HepG2 (cell line): ENCODE data around the gene KLHDC4. TPM values are rescaled to one million over a fixed set of nuclear protein-coding genes. Genes with fewer than 3 reads are reported as not detected.
A peak's percentile ranks its signal among the peaks of the same experiment; 100 is the strongest.

Experiments
- ATAC-seq: fragments of 200-7000 bp; cut with Tn5 transposase; 3 replicates; pipeline ENCODE4 v1.9.1; 2020; ENCODE audit warnings: mild to moderate bottlenecking, moderate library complexity
- BruUV-seq: library from RNA; stranded (reverse); fragments of 400-500 nt; replicated peaks from 2 replicates; lab custom pipeline; 2021; lab: Mats Ljungman, UMichigan
- CTCF ChIA-PET: fragments of 300-600 bp; formaldehyde crosslinking; extraction: SDS; loops from one replicate; lab custom pipeline; 2021; ENCODE audit warnings: low total read pairs, inconsistent platforms, low intra/inter-chr PET ratio; lab: Yijun Ruan, JAX
- POLR2A ChIA-PET: fragments of 350-600 bp; sonication (Branson Sonifier 250); formaldehyde crosslinking; loops from one replicate; lab custom pipeline; 2020; ENCODE audit warnings: antibody characterized with exemption, inconsistent platforms; lab: Yijun Ruan, JAX
- DNase-seq: peaks from one replicate; pipeline ENCODE4 v3.0.0-alpha.2; 2015; ENCODE audit warnings: low spot score
- FAIRE-seq: peaks from 3 replicates; lab custom pipeline; 2011; peaks lifted over from hg19 to GRCh38; lab: Jason Lieb, UNC
- H2AFZ ChIP-seq: one replicate; pipeline ENCODE4 v1.6.1; 2011; ENCODE audit warnings: low read length, inconsistent platforms
- H3K27ac ChIP-seq: fragments of 300-600 bp; 3 replicates; pipeline ENCODE4 v1.8.0; 2011; ENCODE audit warnings: mixed run types, mild to moderate bottlenecking, mixed read lengths, low read length, inconsistent platforms; ENCODE audit not compliant: insufficient read depth; ENCODE audit errors: extremely low read length
- H3K27me3 ChIP-seq, 2 experiments: fragments of 200-600 bp in 1 of 2; 2 replicates in 1 of 2; 3 replicates in 1 of 2; pipeline versions ENCODE4 v1.6.0 to v1.8.0; 2011; ENCODE audit warnings: low read length in 2 of 2, mild to moderate bottlenecking in 2 of 2, moderate library complexity in 2 of 2, inconsistent platforms in 1 of 2; ENCODE audit not compliant: insufficient read depth in 2 of 2, control insufficient read depth in 1 of 2
- H3K36me3 ChIP-seq, 2 experiments: fragments of 200-600 bp in 1 of 2; replicated peaks in 1 of 2; 2 replicates in 1 of 2; 3 replicates in 1 of 2; pipeline versions ENCODE4 v1.5.1 to v1.8.0; 2011; ENCODE audit warnings: low read length in 2 of 2, inconsistent platforms in 1 of 2; ENCODE audit not compliant: insufficient read depth in 2 of 2, control insufficient read depth in 1 of 2
- H3K4me1 ChIP-seq: 2 replicates; pipeline ENCODE4 v1.5.1; 2012; ENCODE audit warnings: low read length, inconsistent platforms; ENCODE audit not compliant: insufficient read depth
- H3K4me2 ChIP-seq: 2 replicates; pipeline ENCODE4 v1.6.0; 2011; ENCODE audit warnings: low read depth, low read length, inconsistent platforms
- H3K4me3 ChIP-seq, 3 experiments: fragments of 200-600 bp in 1 of 3; sonication (generic), shearing (Covaris generic) in 1 of 3; replicated peaks in 1 of 3; 2 replicates each; pipeline ENCODE4 v1.5.1; 2011 to 2016; ENCODE audit warnings: low read length in 3 of 3, inconsistent platforms in 2 of 3, low read depth in 2 of 3, mild to moderate bottlenecking in 2 of 3, control low read depth in 1 of 3, mixed read lengths in 1 of 3; ENCODE audit not compliant: insufficient read depth in 1 of 3
- H3K79me2 ChIP-seq: one replicate; pipeline ENCODE4 v1.6.1; 2011; ENCODE audit warnings: low read length, inconsistent platforms; ENCODE audit not compliant: insufficient read depth
- H3K9ac ChIP-seq: 2 replicates; pipeline ENCODE4 v1.6.0; 2011; ENCODE audit warnings: mild to moderate bottlenecking, low read depth, low read length, inconsistent platforms; ENCODE audit not compliant: insufficient read depth
- H3K9me3 ChIP-seq: 2 replicates; pipeline ENCODE4 v1.5.1; 2012; ENCODE audit warnings: mild to moderate bottlenecking, low read length
- H4K20me1 ChIP-seq: 2 replicates; pipeline ENCODE4 v1.6.0; 2011; ENCODE audit warnings: inconsistent platforms, mild to moderate bottlenecking, low read length, moderate library complexity; ENCODE audit not compliant: insufficient read depth
- CENPT ChIP-seq: sonication (generic); formaldehyde crosslinking; IDR thresholded peaks from 2 replicates; pipeline ENCODE4 v1.8.0; 2022; ENCODE audit warnings: low read depth, mild to moderate bottlenecking, moderate library complexity, missing genetic modification reagents
- HMG20B ChIP-seq: conservative IDR thresholded peaks from 2 replicates; pipeline ENCODE4 v1.6.1; 2016; ENCODE audit warnings: missing genetic modification reagents, missing compliant biosample characterization
- NPAS2 ChIP-seq: sonication (generic); formaldehyde crosslinking; IDR thresholded peaks from 2 replicates; pipeline ENCODE4 v1.8.0; 2022; ENCODE audit warnings: mild to moderate bottlenecking, missing genetic modification reagents, borderline replicate concordance
- PTBP1 ChIP-seq: fragments of 200-400 bp; formaldehyde crosslinking; IDR thresholded peaks from 2 replicates; pipeline ENCODE4 v1.6.1; 2018; ENCODE audit warnings: low read length, low read depth; ENCODE audit not compliant: poor library complexity, severe bottlenecking
- SP5 ChIP-seq: IDR thresholded peaks from 2 replicates; pipeline ENCODE4 v1.6.1; 2016; ENCODE audit warnings: low read depth, borderline replicate concordance
- SRY ChIP-seq: sonication (generic); formaldehyde crosslinking; IDR thresholded peaks from 2 replicates; pipeline ENCODE4 v1.8.0; 2022; ENCODE audit warnings: mild to moderate bottlenecking, missing genetic modification reagents
- ZNF331 ChIP-seq: sonication (generic); formaldehyde crosslinking; IDR thresholded peaks from 2 replicates; pipeline ENCODE4 v1.4.0; 2020; ENCODE audit warnings: missing genetic modification reagents
- ZNF501 ChIP-seq: sonication (generic); formaldehyde crosslinking; IDR thresholded peaks from 2 replicates; pipeline ENCODE4 v1.5.1; 2020; ENCODE audit warnings: mild to moderate bottlenecking, moderate library complexity, missing genetic modification reagents
- ZNF598 ChIP-seq: sonication (generic); formaldehyde crosslinking; IDR thresholded peaks from 2 replicates; pipeline ENCODE4 v1.5.1; 2020; ENCODE audit warnings: mild to moderate bottlenecking, missing genetic modification reagents, borderline replicate concordance
- ZNF879 ChIP-seq: sonication (generic); formaldehyde crosslinking; IDR thresholded peaks from 2 replicates; pipeline ENCODE4 v1.8.1; 2023; ENCODE audit warnings: missing genetic modification reagents
- ZSCAN20 ChIP-seq: sonication (generic); formaldehyde crosslinking; IDR thresholded peaks from 2 replicates; pipeline ENCODE4 v1.4.0; 2020; ENCODE audit warnings: missing genetic modification reagents, mild to moderate bottlenecking, borderline replicate concordance
- ZSCAN25 ChIP-seq: sonication (generic); formaldehyde crosslinking; IDR thresholded peaks from 2 replicates; pipeline ENCODE4 v1.8.0; 2022; ENCODE audit warnings: mild to moderate bottlenecking, missing genetic modification reagents
- WGBS: methylation state at CpG from one replicate; pipeline ENCODE4 v1.1.6; 2017; ENCODE audit warnings: low lambda C conversion rate; 5-methylcytosine and 5-hydroxymethylcytosine counted together
- in situ Hi-C: cut with HindIII; loops from 2 replicates; pipeline ENCODE4 v1.10.0; 2017; ENCODE audit warnings: low pct_unique_long_range_greater_than_20kb; ENCODE audit not compliant: extremely low pct_ligation_motif_present
- intact Hi-C: fragments of 100-400 bp; cut with micrococcal nuclease; formaldehyde crosslinking; loops from one replicate; pipeline ENCODE4 v1.10.0; 2022; ENCODE audit not compliant: unreplicated experiment
- polyA plus RNA-seq, 8 experiments: library from polyadenylated mRNA; depleted of rRNA in 3 of 8; stranded (reverse) in 7 of 8; unstranded in 1 of 8; fragments of >200 nt; fragmentation: Illumina TruSeq in 4 of 8; extraction: Trizol in 4 of 8; gene quantifications; 2 replicates each; pipeline versions ENCODE4 v1.2.1 to v1.2.3, GENCODE V29; 2011 to 2016; ENCODE audit warnings: low read depth in 4 of 8, missing spikeins in 1 of 8, mixed read lengths in 1 of 8; ENCODE audit not compliant: insufficient read depth in 1 of 8
- total RNA-seq, 5 experiments: library from RNA; depleted of rRNA; stranded (reverse); fragments of >200 nt; fragmentation: Illumina TruSeq; extraction: Trizol; gene quantifications; 2 replicates each; pipeline ENCODE4 v1.2.3, GENCODE V29; 2016; ENCODE audit warnings: low read depth in 1 of 5
- TF ChIP-seq, protein P1 (sequence below): sonication (generic); formaldehyde crosslinking; IDR thresholded peaks from 2 replicates; pipeline ENCODE4 v1.5.1; 2020; ENCODE audit warnings: missing genetic modification reagents, mild to moderate bottlenecking, borderline replicate concordance
- TF ChIP-seq, protein P2 (sequence below): sonication (generic); formaldehyde crosslinking; IDR thresholded peaks from 2 replicates; pipeline ENCODE4 v1.9.0; 2021; ENCODE audit warnings: missing genetic modification reagents, mild to moderate bottlenecking, borderline replicate concordance

KLHDC4 gene
- total and polyA plus RNA-seq, 2 of the 13 experiments (the other 11 are each of a cell fraction or from before 2014, with no cell fraction given) = 18.7 to 31.8 TPM

DNA sequence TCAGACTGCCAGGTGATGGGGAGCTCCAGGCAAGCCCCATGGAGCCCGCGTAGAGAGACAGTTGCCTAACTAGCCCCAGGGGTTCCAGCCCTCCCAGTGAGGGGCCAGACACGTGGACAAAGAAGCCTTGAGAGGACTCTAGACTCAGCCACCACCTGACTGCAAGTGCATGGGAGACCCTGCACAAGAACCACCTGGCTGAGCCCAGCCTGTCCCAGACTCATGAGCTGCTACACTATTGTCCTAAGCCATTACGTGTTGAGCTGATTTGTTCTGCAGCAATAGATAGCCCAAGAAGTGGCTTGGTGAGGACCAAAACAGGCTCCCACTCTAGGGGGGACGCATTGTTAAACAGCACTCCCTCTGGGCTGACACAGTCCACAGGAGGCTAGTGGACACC, 37.6 kb upstream of the KLHDC4 start:
- POLR2A ChIA-PET = interaction anchor here (0.8 to 10.2 kb wide), 4 partner anchors 11 to 68 kb away, joined by 3 to 228 read pairs (median 3); no protein-coding TSS in a partner anchor
- WGBS = 59% methylated on average over 5 of the region's 5 CpGs
- CTCF ChIA-PET = interaction anchor here (1.2 kb wide), 1 partner anchor 22 kb away, joined by 3 read pairs; no protein-coding TSS in a partner anchor
- Histone ChIP-seq H3K4me1 (peaks cover 47% of the 10 kb centered on the region), H3K9me3 (no peaks in the 10 kb centered on the region), H3K9ac (no peak overlapping the region), H2AFZ (no peak overlapping the region), H3K27me3 (peaks cover 0 to 20% of the 10 kb centered on the region in 2 experiments; a peak in 4 of 5 replicates), H4K20me1 (no peaks in the 10 kb centered on the region), H3K4me2 (no peak overlapping the region), H3K27ac (no peak overlapping the region), H3K4me3 (no peak overlapping the region), H3K36me3 (no peaks in the 10 kb centered on the region), H3K79me2 (no peaks in the 10 kb centered on the region)
- FAIRE-seq = no peak
- no peak for DNase-seq
- no peak for TF ChIP-seq SP5 (CRISPR knock-in tag)
- TF ChIP-seq, protein P1, sequence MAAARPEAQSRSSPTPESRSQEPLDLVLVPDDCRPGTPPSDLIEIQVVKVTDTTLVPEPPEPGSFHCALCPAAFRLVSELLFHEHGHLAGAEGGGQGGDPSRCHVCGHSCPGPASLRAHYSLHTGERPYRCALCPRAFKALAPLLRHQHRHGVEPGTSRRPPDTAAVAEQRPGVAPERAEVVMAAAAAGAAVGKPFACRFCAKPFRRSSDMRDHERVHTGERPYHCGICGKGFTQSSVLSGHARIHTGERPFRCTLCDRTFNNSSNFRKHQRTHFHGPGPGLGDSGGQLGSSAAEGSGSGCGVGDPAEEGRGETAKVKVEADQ (CRISPR knock-in tag) = no peak
- peak; percentile 100 for TF ChIP-seq ZNF331 (CRISPR knock-in tag)
- ATAC-seq = no peak
- intact Hi-C loops (no loop called here), in situ Hi-C loops (no loop called here)
- no TSS peak for BruUV-seq

DNA sequence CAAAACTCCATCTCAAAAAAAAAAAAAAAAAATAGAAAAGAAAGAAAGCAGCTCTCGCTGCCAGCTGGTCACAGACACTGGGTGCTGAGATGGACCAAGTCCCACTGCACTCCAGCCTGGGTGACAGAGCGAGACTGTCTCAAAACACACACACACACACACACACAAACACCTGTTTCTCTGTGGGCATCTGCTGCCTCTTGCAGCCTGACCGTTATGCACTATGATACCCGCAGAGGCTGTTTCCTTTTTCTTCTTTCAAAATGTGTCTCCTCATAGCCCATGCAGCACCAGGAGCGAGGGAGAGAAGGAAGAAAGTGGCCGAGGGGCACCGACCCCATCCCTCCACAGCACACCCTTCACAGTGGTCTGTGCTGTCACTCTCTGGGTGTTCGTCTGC, 36.9 kb upstream of the KLHDC4 start:
- 61% methylated on average over 8 of the region's 8 CpGs for WGBS
- H4K20me1 ChIP-seq = no peaks in the 10 kb centered on the region
- H3K4me2 ChIP-seq = no peak overlapping the region
- H3K4me1 ChIP-seq = peaks cover 49% of the 10 kb centered on the region
- FAIRE-seq = no peak
- ATAC-seq = no peak
- DNase-seq = no peak
- no peak overlapping the region for H3K4me3 ChIP-seq
- in situ Hi-C loops (no loop called here), intact Hi-C loops (no loop called here)
- POLR2A ChIA-PET = interaction anchor here (1.4 to 10.2 kb wide), 2 partner anchors 11 to 21 kb away, joined by 3 to 228 read pairs; no protein-coding TSS in a partner anchor
- CTCF ChIA-PET = interaction anchor here (1.2 kb wide), 1 partner anchor 21 kb away, joined by 3 read pairs; no protein-coding TSS in a partner anchor
- no peak overlapping the region for H3K9ac ChIP-seq
- no peaks in the 10 kb centered on the region for H3K79me2 ChIP-seq
- no peaks in the 10 kb centered on the region for H3K36me3 ChIP-seq
- peaks cover 0 to 20% of the 10 kb centered on the region in 2 experiments; a peak in 4 of 5 replicates for H3K27me3 ChIP-seq
- H2AFZ ChIP-seq = no peak overlapping the region
- no peaks in the 10 kb centered on the region for H3K9me3 ChIP-seq
- no TSS peak for BruUV-seq
- TF ChIP-seq SRY (no peak), ZSCAN20 (CRISPR knock-in tag) (no peak), ZNF879 (CRISPR knock-in tag) (no peak), PTBP1 (no peak), HMG20B (CRISPR knock-in tag) (no peak), CENPT (CRISPR knock-in tag) (no peak), ZNF501 (CRISPR knock-in tag) (no peak), NPAS2 (CRISPR knock-in tag) (no peak), ZNF598 (CRISPR knock-in tag) (no peak), ZSCAN25 (no peak)
- TF ChIP-seq, protein P2, sequence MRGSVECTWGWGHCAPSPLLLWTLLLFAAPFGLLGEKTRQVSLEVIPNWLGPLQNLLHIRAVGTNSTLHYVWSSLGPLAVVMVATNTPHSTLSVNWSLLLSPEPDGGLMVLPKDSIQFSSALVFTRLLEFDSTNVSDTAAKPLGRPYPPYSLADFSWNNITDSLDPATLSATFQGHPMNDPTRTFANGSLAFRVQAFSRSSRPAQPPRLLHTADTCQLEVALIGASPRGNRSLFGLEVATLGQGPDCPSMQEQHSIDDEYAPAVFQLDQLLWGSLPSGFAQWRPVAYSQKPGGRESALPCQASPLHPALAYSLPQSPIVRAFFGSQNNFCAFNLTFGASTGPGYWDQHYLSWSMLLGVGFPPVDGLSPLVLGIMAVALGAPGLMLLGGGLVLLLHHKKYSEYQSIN (CRISPR knock-in tag) = no peak
- H3K27ac ChIP-seq = no peak overlapping the region
